ENCODE measurements around the gene MAP4K4. TPM values are rescaled to one million over a fixed set of nuclear protein-coding genes. Genes with fewer than 3 reads are reported as not detected.

The MAP4K4 gene
- total RNA-seq, 4 donors from 2014 or later = 29.6 to 56.6 (median 38.2) TPM

- Histone ChIP-seq H3K4me3 (no peak overlapping the region), H3K9me3 (no peaks in the 10 kb centered on the region), H3K4me1 (no peaks in the 10 kb centered on the region), H3K36me3 (no peaks in the 10 kb centered on the region), H3K27ac (no peak overlapping the region), H3K27me3 (no peaks in the 10 kb centered on the region)
- DNase-seq (ENCODE audit: low spot score in 2 of 2) = no peak
- 87% methylated on average over 2 of the region's 2 CpGs for WGBS
- no peak for TF ChIP-seq POLR2A (IDR thresholded peaks at IDR 0.05)
- no peak for TF ChIP-seq POLR2AphosphoS5 (IDR thresholded peaks at IDR 0.05)
- TF ChIP-seq CTCF (IDR thresholded peaks at IDR 0.05) = no peak
- no peak for TF ChIP-seq EP300 (IDR thresholded peaks at IDR 0.05)
These were observed 203.7 kb downstream of the MAP4K4 start for GRCh38 chr2:101901241-101901640.

- Histone ChIP-seq H3K27ac (no peak overlapping the region), H3K27me3 (no peaks in the 10 kb centered on the region)
- DNase-seq (ENCODE audit: low spot score in 2 of 2) = no peak
These were observed 204.7 kb downstream of the MAP4K4 start for GRCh38 chr2:101902169-101902568.

GRCh38 chr2:101904916-101905315, 207.4 kb downstream of the MAP4K4 start:
- H3K27me3 ChIP-seq = no peaks in the 10 kb centered on the region
- no peak for TF ChIP-seq POLR2A (IDR thresholded peaks at IDR 0.05)
- TF ChIP-seq CTCF (IDR thresholded peaks at IDR 0.05) = no peak
- no peak for TF ChIP-seq EP300 (IDR thresholded peaks at IDR 0.05)
- TF ChIP-seq POLR2AphosphoS5 (IDR thresholded peaks at IDR 0.05) = no peak
- H3K27ac ChIP-seq = no peak overlapping the region
- no peak for DNase-seq (ENCODE audit: low spot score in 2 of 2)
- peaks cover 9% of the 10 kb centered on the region for H3K9me3 ChIP-seq
- 84% methylated on average over 1 of the region's 1 CpG for WGBS
- no peak overlapping the region for H3K4me3 ChIP-seq
- H3K36me3 ChIP-seq = no peaks in the 10 kb centered on the region
- no peaks in the 10 kb centered on the region for H3K4me1 ChIP-seq

More at GRCh38 chr2:101902169-101902568, 204.7 kb downstream of the MAP4K4 start:
- no peaks in the 10 kb centered on the region for H3K4me1 ChIP-seq
- WGBS = 96% methylated on average over 2 of the region's 2 CpGs
- TF ChIP-seq EP300 (IDR thresholded peaks at IDR 0.05) = no peak
- TF ChIP-seq CTCF (IDR thresholded peaks at IDR 0.05) = no peak
- no peak for TF ChIP-seq POLR2A (IDR thresholded peaks at IDR 0.05)
- no peak for TF ChIP-seq POLR2AphosphoS5 (IDR thresholded peaks at IDR 0.05)
- H3K9me3 ChIP-seq = no peaks in the 10 kb centered on the region
- H3K36me3 ChIP-seq = no peaks in the 10 kb centered on the region
- H3K4me3 ChIP-seq = no peak overlapping the region

GRCh38 chr2:101905746-101906336, 208.3 kb downstream of the MAP4K4 start:
- no peak overlapping the region for H3K4me3 ChIP-seq
- H3K27me3 ChIP-seq = no peaks in the 10 kb centered on the region
- WGBS = 74% methylated on average over 9 of the region's 9 CpGs
- H3K27ac ChIP-seq = no peak overlapping the region
- no peak for DNase-seq (ENCODE audit: low spot score in 2 of 2)
- no peaks in the 10 kb centered on the region for H3K36me3 ChIP-seq
- TF ChIP-seq CTCF (IDR thresholded peaks at IDR 0.05) (no peak), POLR2A (IDR thresholded peaks at IDR 0.05) (no peak), POLR2AphosphoS5 (IDR thresholded peaks at IDR 0.05) (no peak), EP300 (IDR thresholded peaks at IDR 0.05) (no peak)
- H3K9me3 ChIP-seq = peaks cover 9% of the 10 kb centered on the region
- no peaks in the 10 kb centered on the region for H3K4me1 ChIP-seq

GRCh38 chr2:101909760-101910159, 212.3 kb downstream of the MAP4K4 start:
- Histone ChIP-seq H3K36me3 (no peaks in the 10 kb centered on the region), H3K4me1 (no peaks in the 10 kb centered on the region), H3K27me3 (no peaks in the 10 kb centered on the region), H3K4me3 (no peak overlapping the region), H3K27ac (no peak overlapping the region), H3K9me3 (peaks cover 9% of the 10 kb centered on the region)
- no peak for DNase-seq (ENCODE audit: low spot score in 2 of 2)
- TF ChIP-seq POLR2A (IDR thresholded peaks at IDR 0.05) (no peak), POLR2AphosphoS5 (IDR thresholded peaks at IDR 0.05) (no peak), CTCF (IDR thresholded peaks at IDR 0.05) (no peak), EP300 (IDR thresholded peaks at IDR 0.05) (no peak)
- 72% methylated on average over 1 of the region's 1 CpG for WGBS

Measured in suprapubic skin (tissue), 4 donors.